ENCODE results near the gene DBP.
"Not testable (repeated sequence)": the region's sequence is repeated elsewhere in the genome, so short reads cannot be mapped to it uniquely, and the experiment has no call there.

- TF ChIP-seq ZNF274 (IDR thresholded peaks at IDR 0.05; ENCODE audit: low read depth, low read length); YY1 (IDR thresholded peaks at IDR 0.05; ENCODE audit: insufficient read depth, insufficient read length); SUZ12 (IDR thresholded peaks at IDR 0.05; ENCODE audit: extremely low read depth, insufficient read depth, insufficient read length): not testable (repeated sequence)
These were observed 20.6 kb upstream of the DBP start for GRCh38 chr19:48657828-48658227.

All from NT2/D1 (cell line).